SH-SY5Y (cell line): ENCODE data around the gene PTPN21.

Experiments
- GATA2 ChIP-seq: IDR thresholded peaks from 2 replicates; pipeline ENCODE4 v1.6.1; 2011; ENCODE audit warnings: mild to moderate bottlenecking, low read depth, low read length
- GATA3 ChIP-seq: IDR thresholded peaks from 2 replicates; pipeline ENCODE4 v1.6.1; 2011; ENCODE audit warnings: low read depth, mild to moderate bottlenecking, low read length, moderate library complexity

GRCh38 chr14:88488081-88488480 is 66.7 kb downstream of the PTPN21 start:
- no peak for TF ChIP-seq GATA2
- TF ChIP-seq GATA3, result no peak
